H7 (cell line): ENCODE results near the gene NHLRC4. TPM values are rescaled to one million over a fixed set of nuclear protein-coding genes. Genes with fewer than 3 reads are reported as not detected.
A peak's percentile ranks its signal among the peaks of the same experiment; 100 is the strongest.

ENCODE experiments used
- DNase-seq: peaks from one replicate; pipeline ENCODE4 v3.0.0; 2012
- H3K27me3 ChIP-seq: 2 replicates; pipeline ENCODE4 v1.6.0; 2011; ENCODE audit warnings: mild to moderate bottlenecking, low read length; ENCODE audit not compliant: control insufficient read depth, insufficient read depth
- H3K36me3 ChIP-seq: replicated peaks from 2 replicates; pipeline ENCODE4 v1.5.1; 2011; ENCODE audit warnings: low read length; ENCODE audit not compliant: control insufficient read depth, insufficient read depth
- H3K4me3 ChIP-seq: 2 replicates; pipeline ENCODE4 v1.5.1; 2011; ENCODE audit warnings: low read depth, mild to moderate bottlenecking, control low read depth, low read length, moderate library complexity; ENCODE audit not compliant: insufficient read depth
- total RNA-seq: library from RNA; depleted of rRNA; stranded (reverse); fragments of >200 nt; shearing (Covaris generic); gene quantifications from 2 replicates; pipeline ENCODE4 v1.2.3, GENCODE V29; 2014

Gene NHLRC4
- total RNA-seq, 1 experiment from 2014 or later, result 1.1 TPM

DNA sequence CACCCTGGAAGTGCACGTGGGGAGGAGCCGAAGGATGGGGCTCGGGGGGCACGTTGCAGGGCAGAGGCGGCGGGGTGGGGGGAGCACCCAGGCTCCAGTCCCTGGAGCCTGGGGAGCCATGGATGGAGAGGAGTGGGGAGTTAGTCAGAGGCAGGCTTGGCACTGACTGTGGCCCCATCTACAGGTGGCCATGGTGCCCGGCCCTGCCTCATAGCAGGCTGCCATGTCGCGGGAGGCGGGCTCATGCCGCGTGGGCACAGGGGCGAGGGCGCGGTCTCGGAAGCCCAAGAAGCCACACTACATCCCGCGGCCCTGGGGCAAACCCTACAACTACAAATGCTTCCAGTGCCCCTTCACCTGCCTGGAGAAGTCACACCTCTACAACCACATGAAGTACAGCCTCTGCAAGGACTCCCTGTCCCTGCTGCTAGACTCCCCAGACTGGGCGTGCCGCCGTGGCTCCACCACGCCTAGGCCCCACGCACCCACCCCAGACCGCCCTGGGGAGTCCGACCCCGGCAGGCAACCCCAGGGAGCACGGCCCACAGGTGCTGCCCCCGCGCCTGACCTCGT lies 3.6 kb upstream of the NHLRC4 start:
- Histone ChIP-seq H3K27me3 (peaks cover 26% of the 10 kb centered on the region), H3K36me3 (no peaks in the 10 kb centered on the region), H3K4me3 (no peak overlapping the region)
- peak; percentile 76 for DNase-seq

DNA sequence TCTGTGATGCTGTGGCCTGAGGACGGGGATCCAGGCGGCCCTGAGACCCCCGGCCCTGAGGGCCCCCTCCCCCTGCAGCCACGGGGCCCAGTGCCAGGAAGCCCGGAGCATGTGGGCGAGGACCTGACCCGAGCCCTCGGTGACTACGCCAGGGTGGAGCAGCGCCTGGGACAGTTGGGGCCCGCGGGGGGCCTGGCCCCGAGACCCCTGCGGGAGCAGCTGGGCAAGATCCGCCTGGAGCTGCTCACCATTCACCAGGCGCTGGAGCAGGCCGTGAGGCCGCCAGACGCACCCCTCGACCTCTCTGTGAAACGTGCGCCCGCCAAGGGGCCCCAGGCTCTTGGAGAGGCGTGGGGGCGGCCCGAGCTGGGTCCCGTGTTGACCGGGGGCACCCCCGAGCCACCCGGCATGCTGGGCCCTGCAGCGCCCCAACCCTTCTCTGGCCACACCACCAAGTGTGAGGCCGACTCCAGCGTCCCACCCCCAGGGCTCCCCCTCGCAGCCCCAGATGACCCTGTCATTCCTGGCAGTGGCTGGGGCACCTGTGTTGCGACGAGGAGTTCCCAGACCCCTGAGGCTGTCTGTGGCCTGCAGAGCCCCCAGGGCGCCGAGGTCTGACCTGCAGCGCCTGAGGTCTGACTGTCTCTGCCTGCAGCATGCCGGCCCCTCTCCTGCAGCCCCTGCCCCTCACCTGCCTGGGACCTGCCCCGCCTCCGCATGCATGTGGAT lies 2.0 kb upstream of the NHLRC4 start:
- Histone ChIP-seq H3K36me3 (no peaks in the 10 kb centered on the region), H3K27me3 (peaks cover 14% of the 10 kb centered on the region), H3K4me3 (no peak overlapping the region)
- peak; percentile 79 for DNase-seq

DNA sequence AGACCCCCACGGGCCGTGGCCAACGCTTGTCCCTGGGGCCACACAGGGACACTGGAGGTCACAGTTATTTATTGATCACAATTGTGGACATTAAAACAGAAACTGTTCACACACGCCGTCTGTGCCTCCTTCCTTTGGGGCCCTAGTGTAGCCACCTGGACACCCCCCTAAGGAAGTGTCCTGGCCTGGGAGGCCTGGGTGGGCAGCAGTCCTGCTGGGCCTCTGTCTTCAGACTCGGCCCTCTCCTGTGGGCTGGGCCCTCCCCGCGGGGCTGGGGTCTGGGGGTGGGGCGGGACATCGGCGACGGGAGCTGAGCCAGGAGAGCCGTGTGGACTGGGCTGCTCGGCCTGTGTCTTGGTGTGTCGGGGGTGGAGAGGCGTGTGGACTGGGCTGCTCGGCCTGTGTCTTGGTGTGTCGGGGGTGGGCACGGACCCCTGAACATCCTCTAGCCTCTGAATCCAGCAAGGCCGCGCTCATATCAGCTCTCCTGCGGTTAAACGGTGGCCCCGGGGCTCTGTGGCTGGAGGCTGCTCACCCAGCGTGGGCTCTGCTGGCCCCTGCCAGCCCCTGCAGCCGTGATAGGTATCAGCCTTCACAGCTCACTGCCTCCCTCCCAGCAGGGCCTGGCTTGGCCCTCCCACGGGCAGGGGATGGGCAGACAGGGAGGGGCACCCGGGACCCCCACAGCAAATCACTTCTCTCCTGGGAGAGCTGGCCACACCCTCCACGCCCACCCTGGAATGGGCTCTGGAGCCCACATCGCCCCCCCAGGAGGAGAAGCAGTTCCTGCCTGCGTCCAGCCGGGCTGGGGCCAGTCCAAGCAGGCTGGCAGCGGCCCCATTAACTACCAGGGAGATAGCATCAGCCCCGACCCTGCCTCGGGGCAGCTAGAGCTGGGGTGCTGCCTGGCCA lies 1.1 kb upstream of the NHLRC4 start:
- H3K4me3 ChIP-seq, result no peak overlapping the region
- H3K36me3 ChIP-seq, result no peaks in the 10 kb centered on the region
- peak; percentile 82 for DNase-seq
- peaks cover 10% of the 10 kb centered on the region for H3K27me3 ChIP-seq

DNA sequence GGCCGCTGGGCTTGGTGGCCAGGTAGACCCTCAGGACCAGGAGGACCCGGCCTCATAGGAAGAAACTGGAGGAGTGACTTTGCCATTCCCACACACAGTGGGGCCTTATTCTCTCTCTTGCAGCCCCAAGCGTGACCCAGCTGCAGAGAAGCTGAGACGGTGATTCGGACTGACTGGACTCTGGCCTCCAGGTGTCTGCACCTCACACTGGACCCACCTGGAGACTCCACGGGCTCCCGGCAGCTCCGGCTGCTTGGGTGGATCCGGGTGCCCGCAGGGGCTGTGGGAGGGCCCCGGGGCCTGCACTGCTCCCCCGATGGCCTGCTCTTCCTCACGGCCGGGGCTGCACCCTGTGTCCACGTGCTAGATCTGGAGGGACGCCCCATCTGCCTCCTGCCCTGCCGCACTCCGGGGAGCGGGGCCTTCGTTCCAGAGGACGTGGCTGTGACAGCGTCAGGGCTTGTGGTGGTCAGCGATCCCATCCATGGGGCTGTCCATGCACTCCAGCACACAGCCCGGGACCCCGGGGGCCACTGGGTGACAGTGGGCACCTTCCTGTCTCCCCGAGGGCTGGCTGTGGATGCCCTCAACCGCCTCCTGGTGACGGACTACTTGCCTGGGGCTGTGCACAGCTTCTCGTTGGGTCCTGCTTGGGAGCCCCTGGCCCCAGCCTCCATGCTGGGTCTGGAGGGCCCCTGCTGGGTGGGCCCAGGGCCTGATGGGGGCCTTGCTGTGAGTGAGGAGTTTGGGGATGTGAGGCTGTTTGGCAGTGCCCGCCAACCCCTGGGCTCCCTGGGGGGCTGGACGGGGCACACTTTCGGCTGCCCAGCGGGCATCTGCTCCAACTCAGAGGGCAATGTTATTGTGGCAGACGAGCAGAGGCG lies 810 bp downstream of the NHLRC4 start:
- H3K36me3 ChIP-seq, result no peaks in the 10 kb centered on the region
- no peak overlapping the region for H3K4me3 ChIP-seq
- peak; percentile 74 for DNase-seq
- no peaks in the 10 kb centered on the region for H3K27me3 ChIP-seq

DNA sequence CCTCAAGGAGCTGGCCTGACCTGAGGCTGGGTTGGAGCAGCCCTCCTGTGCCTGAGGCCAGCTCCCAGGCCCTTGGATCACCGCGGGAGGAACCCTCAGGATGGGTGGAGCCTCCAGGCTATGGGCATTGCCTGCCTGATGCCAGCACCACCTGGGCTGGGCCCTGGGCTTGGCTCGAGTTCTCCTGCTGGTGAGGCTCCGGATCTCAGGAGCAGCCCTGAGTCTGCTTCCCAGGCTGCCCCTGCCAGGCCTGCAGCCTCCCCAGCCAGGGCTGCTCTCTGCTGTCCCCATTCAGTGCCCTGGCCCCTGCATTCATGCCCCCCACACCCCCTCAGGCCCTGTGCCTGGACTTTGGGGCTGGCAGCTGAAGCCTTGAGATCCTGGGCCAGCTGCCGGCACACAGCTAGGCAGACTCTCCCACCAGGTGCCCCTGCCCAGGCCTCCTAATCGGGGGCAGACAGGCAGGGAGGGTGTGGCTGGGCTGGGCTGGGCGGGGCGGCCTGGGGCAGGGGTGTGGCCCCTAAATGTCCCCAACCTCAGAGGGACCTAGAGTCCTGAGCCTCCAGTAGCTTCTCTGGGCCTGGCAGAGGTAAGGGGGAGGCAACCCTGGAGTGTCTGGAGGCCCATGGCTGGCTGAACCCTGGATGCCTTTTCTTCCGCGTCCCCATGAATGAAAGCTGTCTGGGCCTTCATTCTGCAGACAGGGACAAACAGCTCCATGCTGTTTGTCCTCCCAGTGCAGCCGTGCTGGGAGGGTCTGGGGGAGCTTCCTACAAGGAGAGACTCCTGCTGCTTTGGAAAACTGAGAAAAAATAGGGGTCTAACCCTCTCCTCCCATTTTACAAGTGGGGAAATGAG lies 1.8 kb downstream of the NHLRC4 start:
- Histone ChIP-seq H3K4me3 (peak overlapping the region; percentile 70; the same call in 1 of the 2 replicates), H3K36me3 (no peaks in the 10 kb centered on the region), H3K27me3 (no peaks in the 10 kb centered on the region)
- DNase-seq, result peak; percentile 72

DNA sequence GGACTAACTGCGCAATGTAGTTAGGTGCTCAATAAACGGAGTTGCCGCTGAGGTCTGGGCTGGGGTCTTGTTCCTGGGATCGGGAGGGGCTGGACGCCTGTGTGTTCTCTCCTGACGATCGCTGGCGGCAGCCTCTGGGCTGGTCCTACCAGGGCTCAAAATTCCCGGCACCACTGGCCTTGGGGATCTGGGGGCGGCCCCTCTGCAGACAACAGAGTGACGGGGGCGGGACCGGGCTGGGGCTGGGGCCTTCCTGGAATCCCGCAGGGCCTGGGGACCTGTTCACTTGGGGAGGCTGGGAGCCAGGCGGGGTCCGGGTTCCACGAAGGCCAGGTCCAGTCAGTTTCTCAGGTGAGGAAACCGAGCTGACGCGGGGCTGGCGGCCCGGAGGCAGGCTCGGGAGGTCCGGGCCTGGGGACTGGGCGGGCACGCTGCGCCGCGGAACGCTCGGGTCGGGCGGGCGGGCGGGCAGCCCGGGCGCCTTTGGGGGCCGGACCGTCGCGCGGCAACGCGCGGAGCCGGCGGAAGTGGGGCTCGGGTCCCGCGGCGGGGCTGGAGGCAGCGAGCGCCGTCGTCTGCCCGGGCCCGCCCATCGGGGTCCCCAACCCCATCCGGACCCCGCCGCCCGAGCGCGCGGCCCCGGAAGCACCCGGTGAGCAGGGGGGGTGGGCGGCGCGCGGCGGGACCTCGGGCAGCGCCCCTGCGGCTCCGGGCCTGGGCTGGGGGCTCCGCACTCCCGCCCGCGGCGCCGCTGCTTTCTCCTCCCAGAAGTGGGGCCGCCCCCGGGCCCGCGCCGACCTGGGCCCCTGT lies 2.8 kb downstream of the NHLRC4 start, which contains the start of gene PIGQ:
PIGQ (plus strand) TSS at position 524 of the 810 bp plus-strand sequence. CDS start 4,107 bp downstream, outside the sequence.
- Histone ChIP-seq H3K4me3 (peak within 1 kb of the TSS; percentile 70), H3K27me3 (no peaks in the 10 kb centered on the region), H3K36me3 (no peaks in the 10 kb centered on the region)
- peak; percentile 99 for DNase-seq

DNA sequence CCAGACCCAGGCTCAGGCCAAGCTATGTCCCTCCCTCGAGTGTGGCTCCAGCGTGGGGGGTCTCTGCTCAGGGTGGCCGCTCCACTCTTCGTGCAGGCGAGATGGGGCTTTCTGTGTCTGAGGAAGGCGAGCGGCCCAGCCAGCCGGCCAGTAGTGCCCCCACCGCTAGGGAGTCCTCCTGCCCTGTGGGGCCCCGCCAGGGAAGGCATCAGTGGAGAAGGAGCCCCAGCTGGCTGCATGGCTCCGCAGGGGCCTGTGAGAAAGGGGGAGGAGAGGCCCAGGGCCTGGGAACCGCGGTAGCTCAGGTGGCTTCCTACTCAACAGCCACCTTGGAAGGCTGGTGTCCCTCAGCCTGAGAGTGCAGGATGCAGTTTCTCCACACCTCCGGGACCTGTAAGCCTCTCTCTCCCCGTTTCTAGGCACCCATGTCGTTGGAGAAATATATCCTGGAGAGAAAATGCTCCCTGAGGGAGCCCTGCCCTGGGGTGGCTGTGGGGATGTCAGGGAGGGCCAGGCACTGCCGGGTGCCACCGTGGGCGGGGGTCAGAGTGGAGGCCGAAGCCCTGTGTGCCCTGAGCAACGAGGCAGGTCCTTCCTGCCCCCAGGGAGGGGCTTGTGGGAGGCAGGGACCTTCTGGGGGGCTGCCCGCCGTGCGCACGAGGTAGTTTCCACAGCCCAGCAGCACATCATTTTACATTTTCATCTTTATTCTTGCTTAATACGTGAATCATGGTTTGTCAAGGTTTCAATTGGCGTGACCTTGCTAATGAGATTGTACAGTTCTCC lies 6.3 kb downstream of the NHLRC4 start:
- H3K4me3 ChIP-seq, result no peak overlapping the region
- no peaks in the 10 kb centered on the region for H3K27me3 ChIP-seq
- peaks cover 3% of the 10 kb centered on the region; the same call in 1 of the 2 replicates for H3K36me3 ChIP-seq
- no peak for DNase-seq

DNA sequence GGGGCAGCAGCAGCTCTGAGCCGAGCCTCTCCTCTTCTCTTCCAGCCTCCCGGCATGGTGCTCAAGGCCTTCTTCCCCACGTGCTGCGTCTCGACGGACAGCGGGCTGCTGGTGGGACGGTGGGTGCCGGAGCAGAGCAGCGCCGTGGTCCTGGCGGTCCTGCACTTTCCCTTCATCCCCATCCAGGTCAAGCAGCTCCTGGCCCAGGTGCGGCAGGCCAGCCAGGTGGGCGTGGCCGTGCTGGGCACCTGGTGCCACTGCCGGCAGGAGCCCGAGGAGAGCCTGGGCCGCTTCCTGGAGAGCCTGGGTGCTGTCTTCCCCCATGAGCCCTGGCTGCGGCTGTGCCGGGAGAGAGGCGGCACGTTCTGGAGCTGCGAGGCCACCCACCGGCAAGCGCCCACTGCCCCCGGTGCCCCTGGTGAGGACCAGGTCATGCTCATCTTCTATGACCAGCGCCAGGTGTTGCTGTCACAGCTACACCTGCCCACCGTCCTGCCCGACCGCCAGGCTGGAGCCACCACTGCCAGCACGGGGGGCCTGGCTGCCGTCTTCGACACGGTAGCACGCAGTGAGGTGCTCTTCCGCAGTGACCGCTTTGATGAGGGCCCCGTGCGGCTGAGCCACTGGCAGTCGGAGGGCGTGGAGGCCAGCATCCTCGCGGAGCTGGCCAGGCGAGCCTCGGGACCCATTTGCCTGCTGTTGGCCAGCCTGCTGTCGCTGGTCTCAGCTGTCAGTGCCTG lies 7.4 kb downstream of the NHLRC4 start:
- peaks cover 3% of the 10 kb centered on the region; the same call in 1 of the 2 replicates for H3K36me3 ChIP-seq
- no peak overlapping the region for H3K4me3 ChIP-seq
- H3K27me3 ChIP-seq, result no peaks in the 10 kb centered on the region
- DNase-seq, result no peak

DNA sequence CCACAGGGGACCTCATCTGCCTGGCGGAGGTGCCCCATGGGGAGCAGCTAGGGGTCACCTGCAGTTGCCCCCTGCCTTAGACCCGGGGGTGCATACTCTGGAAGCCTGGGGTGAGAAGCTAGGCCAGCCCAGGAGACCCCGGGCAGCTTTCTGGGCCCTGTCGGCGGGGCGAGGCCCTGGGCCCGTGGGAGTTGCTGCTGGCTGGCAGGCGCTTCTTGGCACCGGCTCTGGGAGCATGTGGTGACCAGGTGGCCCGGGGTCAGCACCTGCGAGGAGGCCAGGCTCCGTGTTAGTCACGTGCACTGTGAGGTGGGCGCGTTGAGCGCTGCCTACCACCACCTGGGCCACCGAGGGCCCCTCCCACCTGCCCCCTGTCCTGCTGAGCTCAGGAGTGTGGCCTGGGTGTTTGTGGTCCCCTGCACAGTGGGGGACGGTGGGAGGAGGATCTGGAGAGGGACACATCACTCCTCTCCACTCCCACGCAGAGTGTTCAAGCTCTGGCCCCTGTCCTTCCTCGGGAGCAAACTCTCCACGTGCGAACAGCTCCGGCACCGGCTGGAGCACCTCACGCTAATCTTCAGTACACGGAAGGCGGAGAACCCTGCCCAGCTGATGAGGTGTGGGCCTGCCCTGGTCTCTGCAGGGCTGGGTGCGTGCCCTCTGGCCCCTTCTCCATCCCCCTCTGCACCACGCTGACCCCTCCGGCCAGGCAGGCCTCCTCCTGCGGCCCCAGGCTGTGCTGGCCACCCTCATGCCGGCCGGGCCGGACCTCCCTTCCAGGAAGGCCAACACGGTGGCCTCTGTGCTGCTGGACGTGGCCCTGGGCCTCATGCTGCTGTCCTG lies 8.8 kb downstream of the NHLRC4 start:
- no peak for DNase-seq
- H3K4me3 ChIP-seq, result no peak overlapping the region
- H3K27me3 ChIP-seq, result no peaks in the 10 kb centered on the region
- H3K36me3 ChIP-seq, result peaks cover 3% of the 10 kb centered on the region; the same call in 1 of the 2 replicates

DNA sequence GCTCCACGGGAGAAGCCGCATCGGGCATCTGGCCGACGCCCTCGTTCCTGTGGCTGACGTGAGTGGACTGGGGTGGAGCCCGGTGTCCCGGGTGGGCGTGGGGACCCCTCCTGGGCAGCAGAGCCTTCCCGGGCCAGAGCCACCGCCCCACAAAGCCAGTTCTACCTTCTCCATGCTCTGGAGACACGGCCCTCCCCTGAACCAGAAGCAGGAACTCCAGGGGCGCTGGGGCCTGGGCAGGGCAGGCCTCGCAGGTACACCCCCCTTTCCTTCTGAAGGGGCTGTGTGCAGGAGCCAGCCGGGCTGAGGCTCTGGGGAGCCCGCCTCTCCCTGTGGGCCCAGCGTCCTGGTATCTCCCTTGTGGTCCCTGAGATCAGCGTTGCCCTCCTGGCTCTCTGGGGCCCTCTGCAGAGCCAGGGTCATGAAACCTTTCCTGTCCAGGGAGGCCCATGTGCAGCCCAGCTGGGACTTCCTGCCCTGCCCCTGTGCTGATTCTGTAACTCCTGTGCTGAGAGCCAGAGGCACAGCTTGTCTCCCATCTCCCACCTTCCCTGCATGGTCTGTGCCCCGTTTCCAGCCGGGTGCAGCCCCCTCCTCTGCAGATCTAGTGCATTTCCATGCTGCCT lies 9.5 kb downstream of the NHLRC4 start:
- no peak overlapping the region for H3K4me3 ChIP-seq
- H3K36me3 ChIP-seq, result peaks cover 3% of the 10 kb centered on the region; the same call in 1 of the 2 replicates
- DNase-seq, result no peak
- H3K27me3 ChIP-seq, result no peaks in the 10 kb centered on the region
